ENCODE results near the gene NMRK2.
"Not testable (repeated sequence)": the region's sequence is repeated elsewhere in the genome, so short reads cannot be mapped to it uniquely, and the experiment has no call there.

The NMRK2 gene

GRCh38 chr19:3959766-3960131 is 26.9 kb downstream of the NMRK2 start:
- no peaks in the 10 kb centered on the region for H3K9me3 Mint-ChIP-seq

GRCh38 chr19:3961007-3961406 is 28.1 kb downstream of the NMRK2 start:
- H3K9me3 Mint-ChIP-seq = no peaks in the 10 kb centered on the region
- no peak for ATAC-seq (replicated peaks; ENCODE audit: extremely low read depth, poor library complexity, severe bottlenecking)
- no peaks in the 10 kb centered on the region for H3K4me1 Mint-ChIP-seq
- H3K27ac Mint-ChIP-seq (ENCODE audit: low read depth) = no peak overlapping the region
- H3K36me3 Mint-ChIP-seq (ENCODE audit: insufficient read depth) = peaks cover 32% of the 10 kb centered on the region
- H3K27me3 Mint-ChIP-seq = no peaks in the 10 kb centered on the region
- no peak for DNase-seq (ENCODE audit: low spot score in 2 of 2)
- no peak overlapping the region for H3K4me3 Mint-ChIP-seq

More at GRCh38 chr19:3959766-3960131, 26.9 kb downstream of the NMRK2 start:
- ATAC-seq (replicated peaks; ENCODE audit: extremely low read depth, poor library complexity, severe bottlenecking) (no peak), DNase-seq (ENCODE audit: low spot score in 2 of 2) (no peak)
- Mint-ChIP-seq H3K27me3 (no peaks in the 10 kb centered on the region), H3K4me3 (no peak overlapping the region), H3K36me3 (ENCODE audit: insufficient read depth) (peaks cover 35% of the 10 kb centered on the region), H3K27ac (ENCODE audit: low read depth) (no peak overlapping the region), H3K4me1 (no peaks in the 10 kb centered on the region)

- H3K27ac Mint-ChIP-seq (ENCODE audit: low read depth) = no peak overlapping the region
- ATAC-seq (replicated peaks; ENCODE audit: extremely low read depth, poor library complexity, severe bottlenecking) (no peak), DNase-seq (ENCODE audit: low spot score in 2 of 2) (no peak)
- no peaks in the 10 kb centered on the region for H3K27me3 Mint-ChIP-seq
- H3K4me3 Mint-ChIP-seq = no peak overlapping the region
- H3K36me3 Mint-ChIP-seq (ENCODE audit: insufficient read depth) = peaks cover 21% of the 10 kb centered on the region
- H3K9me3 Mint-ChIP-seq = no peaks in the 10 kb centered on the region
- H3K4me1 Mint-ChIP-seq = peaks cover 6% of the 10 kb centered on the region
Observed at GRCh38 chr19:3963458-3964255, 30.8 kb downstream of the NMRK2 start.

- Mint-ChIP-seq H3K27ac (ENCODE audit: low read depth) (no peak overlapping the region), H3K9me3 (no peaks in the 10 kb centered on the region), H3K36me3 (ENCODE audit: insufficient read depth) (peaks cover 24% of the 10 kb centered on the region), H3K4me1 (peaks cover 11% of the 10 kb centered on the region), H3K27me3 (no peaks in the 10 kb centered on the region), H3K4me3 (no peak overlapping the region)
- ATAC-seq (replicated peaks; ENCODE audit: extremely low read depth, poor library complexity, severe bottlenecking) (no peak), DNase-seq (ENCODE audit: low spot score in 2 of 2) (no peak)
Observed at GRCh38 chr19:3964256-3965194, 31.7 kb downstream of the NMRK2 start.

GRCh38 chr19:3966051-3967017 is 33.5 kb downstream of the NMRK2 start:
- no peak overlapping the region for H3K4me3 Mint-ChIP-seq
- H3K36me3 Mint-ChIP-seq (ENCODE audit: insufficient read depth) = peaks cover 33% of the 10 kb centered on the region
- DNase-seq (ENCODE audit: low spot score in 2 of 2) (no peak), ATAC-seq (replicated peaks; ENCODE audit: extremely low read depth, poor library complexity, severe bottlenecking) (no peak)
- no peaks in the 10 kb centered on the region for H3K27me3 Mint-ChIP-seq
- H3K9me3 Mint-ChIP-seq = no peaks in the 10 kb centered on the region
- peaks cover 23% of the 10 kb centered on the region for H3K4me1 Mint-ChIP-seq
- no peak overlapping the region for H3K27ac Mint-ChIP-seq (ENCODE audit: low read depth)

GRCh38 chr19:3967983-3968382 is 35.1 kb downstream of the NMRK2 start:
- not testable (repeated sequence) for H3K9me3 Mint-ChIP-seq; H3K27ac Mint-ChIP-seq (ENCODE audit: low read depth); H3K4me3 Mint-ChIP-seq; ATAC-seq (replicated peaks; ENCODE audit: extremely low read depth, poor library complexity, severe bottlenecking); DNase-seq (ENCODE audit: low spot score in 2 of 2); H3K27me3 Mint-ChIP-seq
- Mint-ChIP-seq H3K4me1 (peaks cover 23% of the 10 kb centered on the region), H3K36me3 (ENCODE audit: insufficient read depth) (peaks cover 33% of the 10 kb centered on the region)

- Mint-ChIP-seq H3K4me1 (peaks cover 23% of the 10 kb centered on the region), H3K36me3 (ENCODE audit: insufficient read depth) (peaks cover 31% of the 10 kb centered on the region), H3K27ac (ENCODE audit: low read depth) (no peak overlapping the region), H3K4me3 (peak overlapping the region; percentile 89), H3K9me3 (no peaks in the 10 kb centered on the region), H3K27me3 (no peaks in the 10 kb centered on the region)
- no peak for DNase-seq (ENCODE audit: low spot score in 2 of 2)
- ATAC-seq (replicated peaks; ENCODE audit: extremely low read depth, poor library complexity, severe bottlenecking) = no peak
Observed at GRCh38 chr19:3968556-3969434, 35.9 kb downstream of the NMRK2 start.

- DNase-seq (ENCODE audit: low spot score in 2 of 2) = no peak
- H3K4me1 Mint-ChIP-seq = peaks cover 23% of the 10 kb centered on the region
- H3K27ac Mint-ChIP-seq (ENCODE audit: low read depth) = peak overlapping the region; percentile 85
- H3K9me3 Mint-ChIP-seq = no peaks in the 10 kb centered on the region
- H3K27me3 Mint-ChIP-seq = no peaks in the 10 kb centered on the region
- peak overlapping the region; percentile 89 for H3K4me3 Mint-ChIP-seq
- H3K36me3 Mint-ChIP-seq (ENCODE audit: insufficient read depth) = peaks cover 27% of the 10 kb centered on the region
- ATAC-seq (replicated peaks; ENCODE audit: extremely low read depth, poor library complexity, severe bottlenecking) = no peak
Observed at GRCh38 chr19:3969435-3970312, 36.8 kb downstream of the NMRK2 start.

GRCh38 chr19:3970313-3970807 is 37.5 kb downstream of the NMRK2 start:
- DNase-seq (ENCODE audit: low spot score in 2 of 2) (no peak), ATAC-seq (replicated peaks; ENCODE audit: extremely low read depth, poor library complexity, severe bottlenecking) (no peak)
- Mint-ChIP-seq H3K36me3 (ENCODE audit: insufficient read depth) (peaks cover 31% of the 10 kb centered on the region), H3K27ac (ENCODE audit: low read depth) (peak overlapping the region; percentile 85), H3K4me1 (peaks cover 23% of the 10 kb centered on the region), H3K27me3 (no peaks in the 10 kb centered on the region), H3K4me3 (peak overlapping the region; percentile 89), H3K9me3 (no peaks in the 10 kb centered on the region)

- Mint-ChIP-seq H3K36me3 (ENCODE audit: insufficient read depth) (peaks cover 37% of the 10 kb centered on the region), H3K9me3 (no peaks in the 10 kb centered on the region)
Observed at GRCh38 chr19:3970808-3971598, 38.1 kb downstream of the NMRK2 start, which contains the start of gene DAPK3. Gene DAPK3 (minus strand): TSS chr19:3971099. CDS start chr19:3969735, 1,364 bp downstream.

More at GRCh38 chr19:3970808-3971598, 38.1 kb downstream of the NMRK2 start, which contains the start of gene DAPK3:
- DNase-seq (ENCODE audit: low spot score in 2 of 2) (peak; percentile 76 to 80), ATAC-seq (replicated peaks; ENCODE audit: extremely low read depth, poor library complexity, severe bottlenecking) (peak; percentile 92)
- H3K27ac Mint-ChIP-seq (ENCODE audit: low read depth) = peak within 1 kb of the TSS; percentile 85
- H3K4me1 Mint-ChIP-seq = peaks cover 23% of the 10 kb centered on the region
- H3K4me3 Mint-ChIP-seq = peak within 1 kb of the TSS; percentile 89
- H3K27me3 Mint-ChIP-seq = no peaks in the 10 kb centered on the region

Measured in central memory CD8-positive, alpha-beta T cell (primary cell).